Measurements from ENCODE around the gene PRKCB.

Gene PRKCB

DNA sequence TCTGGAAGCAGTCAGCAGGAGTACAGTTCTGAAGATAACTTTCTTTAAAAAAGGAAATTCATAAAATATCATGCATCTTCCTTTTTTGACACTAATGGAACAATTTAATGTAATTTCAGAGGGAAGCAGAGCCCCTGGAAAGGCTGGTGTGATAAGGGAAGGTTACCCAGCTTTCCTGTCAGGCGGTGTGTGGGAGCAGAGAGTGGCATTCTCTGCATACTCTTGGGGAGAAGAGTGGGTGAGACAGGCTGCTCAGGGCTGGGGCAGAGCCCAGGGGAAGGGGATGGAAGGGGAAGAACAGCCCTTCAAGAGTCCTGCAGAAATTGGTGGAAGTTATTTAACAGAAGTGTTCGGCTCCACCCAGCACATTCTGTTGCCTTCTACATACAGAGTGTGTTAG is 84.7 kb downstream of the PRKCB start:
- DNase-seq (ENCODE audit: low read depth, low spot score) = no peak
- TF ChIP-seq, protein P1, sequence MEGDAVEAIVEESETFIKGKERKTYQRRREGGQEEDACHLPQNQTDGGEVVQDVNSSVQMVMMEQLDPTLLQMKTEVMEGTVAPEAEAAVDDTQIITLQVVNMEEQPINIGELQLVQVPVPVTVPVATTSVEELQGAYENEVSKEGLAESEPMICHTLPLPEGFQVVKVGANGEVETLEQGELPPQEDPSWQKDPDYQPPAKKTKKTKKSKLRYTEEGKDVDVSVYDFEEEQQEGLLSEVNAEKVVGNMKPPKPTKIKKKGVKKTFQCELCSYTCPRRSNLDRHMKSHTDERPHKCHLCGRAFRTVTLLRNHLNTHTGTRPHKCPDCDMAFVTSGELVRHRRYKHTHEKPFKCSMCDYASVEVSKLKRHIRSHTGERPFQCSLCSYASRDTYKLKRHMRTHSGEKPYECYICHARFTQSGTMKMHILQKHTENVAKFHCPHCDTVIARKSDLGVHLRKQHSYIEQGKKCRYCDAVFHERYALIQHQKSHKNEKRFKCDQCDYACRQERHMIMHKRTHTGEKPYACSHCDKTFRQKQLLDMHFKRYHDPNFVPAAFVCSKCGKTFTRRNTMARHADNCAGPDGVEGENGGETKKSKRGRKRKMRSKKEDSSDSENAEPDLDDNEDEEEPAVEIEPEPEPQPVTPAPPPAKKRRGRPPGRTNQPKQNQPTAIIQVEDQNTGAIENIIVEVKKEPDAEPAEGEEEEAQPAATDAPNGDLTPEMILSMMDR (IDR thresholded peaks at IDR 0.05; ENCODE audit: low read depth, low read length) = no peak
- H3K4me3 ChIP-seq (ENCODE audit: low read depth, low read length) = no peak overlapping the region
- in situ Hi-C loops (cut with HindIII; ENCODE audit: low sequenced_read_pairs) = no loop called here

DNA sequence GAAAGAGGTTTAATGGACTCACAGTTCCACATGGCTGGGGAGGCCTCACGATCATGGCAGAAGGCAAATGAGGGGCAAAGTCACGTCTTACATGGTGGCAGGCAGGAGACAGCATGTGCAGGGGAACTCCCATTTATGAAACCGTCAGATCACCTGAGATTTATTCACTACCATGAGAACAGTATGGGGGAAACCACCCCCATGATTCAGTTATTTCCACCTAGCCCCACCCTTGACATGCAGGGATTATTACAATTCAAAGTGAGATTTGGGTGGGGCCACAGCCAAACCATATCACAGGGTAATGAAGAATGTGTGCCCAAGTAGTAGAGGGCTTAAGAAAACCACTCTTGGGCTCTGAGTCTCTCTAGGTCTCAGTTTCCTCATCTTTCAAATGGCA is 85.1 kb downstream of the PRKCB start:
- no peak overlapping the region for H3K4me3 ChIP-seq (ENCODE audit: low read depth, low read length)
- DNase-seq (ENCODE audit: low read depth, low spot score) = no peak
- TF ChIP-seq, protein P1 (IDR thresholded peaks at IDR 0.05; ENCODE audit: low read depth, low read length) = no peak
- in situ Hi-C loops (cut with HindIII; ENCODE audit: low sequenced_read_pairs) = no loop called here

DNA sequence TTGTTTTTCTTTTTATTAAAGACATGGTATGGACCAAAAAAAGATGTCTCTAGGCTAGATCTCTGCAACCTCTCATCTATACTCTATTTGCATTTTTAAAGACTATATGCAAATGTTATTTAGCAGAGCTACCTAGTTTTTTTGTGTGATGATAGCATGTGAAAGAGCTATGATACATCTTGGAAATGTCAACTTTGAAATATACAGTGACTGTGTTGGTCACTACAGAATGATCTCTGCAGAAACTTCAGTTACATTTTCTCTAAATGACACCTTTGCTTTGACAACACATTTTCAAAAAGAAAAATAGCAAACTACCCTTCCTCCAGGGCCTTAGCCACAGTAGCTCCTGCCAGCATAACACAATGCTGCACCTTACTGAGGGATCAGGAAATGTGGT is 86.6 kb downstream of the PRKCB start:
- DNase-seq (ENCODE audit: low read depth, low spot score) = no peak
- TF ChIP-seq, protein P1 (IDR thresholded peaks at IDR 0.05; ENCODE audit: low read depth, low read length) = no peak
- in situ Hi-C loops (cut with HindIII; ENCODE audit: low sequenced_read_pairs) = no loop called here
- no peak overlapping the region for H3K4me3 ChIP-seq (ENCODE audit: low read depth, low read length)

DNA sequence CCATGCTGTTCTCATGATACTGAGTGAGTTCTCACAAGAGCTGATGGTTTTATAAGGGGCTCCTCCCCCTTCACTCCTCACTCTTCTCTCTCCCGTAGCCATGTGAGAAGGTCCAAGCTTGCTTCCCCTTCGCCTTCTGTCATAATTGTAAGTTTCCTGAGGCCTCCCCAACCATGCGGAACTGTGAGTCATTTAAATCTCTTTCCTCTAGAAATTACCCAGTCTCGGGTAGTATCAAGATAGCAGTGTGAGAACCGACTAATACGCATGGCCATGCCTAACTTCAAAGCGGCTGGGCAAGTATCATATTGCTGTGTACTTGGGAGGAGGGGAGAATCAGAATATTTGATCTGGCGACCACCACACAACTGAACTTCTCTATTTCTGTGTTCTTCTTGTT is 88.3 kb downstream of the PRKCB start:
- in situ Hi-C loops (cut with HindIII; ENCODE audit: low sequenced_read_pairs) = no loop called here
- TF ChIP-seq, protein P1 (IDR thresholded peaks at IDR 0.05; ENCODE audit: low read depth, low read length) = no peak
- H3K4me3 ChIP-seq (ENCODE audit: low read depth, low read length) = no peak overlapping the region
- no peak for DNase-seq (ENCODE audit: low read depth, low spot score)

DNA sequence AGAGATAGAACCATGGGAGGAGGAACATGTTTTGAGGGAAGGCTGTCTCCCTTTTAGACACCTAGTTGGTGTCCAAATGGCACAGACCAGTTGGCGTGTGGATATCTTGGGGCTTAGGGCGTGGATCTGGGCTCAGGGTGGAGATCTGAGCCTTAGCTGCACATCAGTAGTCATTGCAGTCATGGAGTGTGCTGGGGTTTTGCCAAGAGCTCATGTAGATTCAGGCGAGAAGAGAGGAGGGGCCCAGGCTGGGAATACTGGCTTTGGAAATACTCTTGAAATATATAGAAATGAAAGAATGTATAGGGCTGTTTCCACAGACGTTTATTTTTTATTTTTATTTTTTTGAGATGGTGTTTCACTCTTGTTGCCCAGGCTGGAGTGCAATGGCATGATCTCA is 92.0 kb downstream of the PRKCB start:
- in situ Hi-C loops (cut with HindIII; ENCODE audit: low sequenced_read_pairs) = no loop called here
- TF ChIP-seq, protein P1 (IDR thresholded peaks at IDR 0.05; ENCODE audit: low read depth, low read length) = no peak
- H3K4me3 ChIP-seq (ENCODE audit: low read depth, low read length) = no peak overlapping the region
- DNase-seq (ENCODE audit: low read depth, low spot score) = no peak

DNA sequence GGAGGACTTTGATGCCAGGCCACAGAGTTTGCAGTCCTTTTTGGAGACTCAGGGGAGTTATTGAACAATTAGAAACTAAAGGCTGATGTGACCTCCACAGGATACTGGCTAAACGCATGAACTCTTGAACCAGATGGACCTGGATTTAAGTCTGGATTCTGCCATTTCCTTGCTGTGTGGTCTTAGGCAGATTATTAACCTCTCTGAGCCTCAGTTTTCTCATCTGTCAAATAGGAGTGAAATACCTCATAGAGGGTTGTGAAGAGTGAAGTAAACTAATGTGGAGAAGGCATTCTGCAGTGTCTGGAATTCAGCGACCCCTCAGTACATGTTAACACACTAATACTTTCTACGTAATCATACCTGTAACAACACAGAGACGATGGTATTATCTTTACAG is 93.5 kb downstream of the PRKCB start:
- no peak overlapping the region for H3K4me3 ChIP-seq (ENCODE audit: low read depth, low read length)
- in situ Hi-C loops (cut with HindIII; ENCODE audit: low sequenced_read_pairs) = no loop called here
- TF ChIP-seq, protein P1 (IDR thresholded peaks at IDR 0.05; ENCODE audit: low read depth, low read length) = no peak
- no peak for DNase-seq (ENCODE audit: low read depth, low spot score)

DNA sequence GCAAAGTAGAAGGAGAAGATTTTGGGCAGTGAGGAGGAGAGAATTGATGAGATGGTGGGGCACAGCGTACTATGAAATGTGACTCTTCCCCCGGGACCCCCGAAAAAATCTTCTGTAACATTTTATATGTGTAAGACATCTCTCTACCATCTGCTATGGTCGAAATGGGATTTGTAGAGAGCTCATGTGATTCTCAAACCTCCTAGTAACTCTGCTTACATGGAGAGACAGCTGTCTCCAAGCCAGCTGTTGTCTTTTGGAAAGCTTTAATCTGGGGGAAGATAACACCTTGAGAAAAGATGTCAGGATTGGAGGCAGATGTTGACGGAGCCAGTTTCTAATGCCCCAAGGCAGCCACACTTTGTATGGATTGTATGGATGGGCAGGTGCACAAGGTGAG is 94.1 kb downstream of the PRKCB start:
- DNase-seq (ENCODE audit: low read depth, low spot score) = no peak
- TF ChIP-seq, protein P1 (IDR thresholded peaks at IDR 0.05; ENCODE audit: low read depth, low read length) = no peak
- no peak overlapping the region for H3K4me3 ChIP-seq (ENCODE audit: low read depth, low read length)
- in situ Hi-C loops (cut with HindIII; ENCODE audit: low sequenced_read_pairs) = no loop called here

Data from astrocyte of the spinal cord (primary cell).